Activated naive CD4-positive, alpha-beta T cell treated with anti-CD3 and anti-CD28 coated beads, Interleukin-2, amount 50 U/mL, for 72 hours (primary cell): Measurements from ENCODE around the gene ZCCHC4. TPM values are rescaled to one million over a fixed set of nuclear protein-coding genes. Genes with fewer than 3 reads are reported as not detected.
"Not testable (repeated sequence)": the region's sequence is repeated elsewhere in the genome, so short reads cannot be mapped to it uniquely, and the experiment has no call there.

Source experiments
- ATAC-seq, 2 donors: fragments of 150-1000 bp; cut with Tn5 transposase; 2 replicates each; pipeline ENCODE4 v1.10.0; 2021; ENCODE audit warnings: mild to moderate bottlenecking in 2 of 2, moderate library complexity in 2 of 2
- DNase-seq, 2 donors: peaks; one replicate each; pipeline ENCODE4 v3.0.0; 2021 to 2022; ENCODE audit warnings: low spot score in 2 of 2
- H3K27ac Mint-ChIP-seq, 2 donors: one replicate each; pipeline ENCODE4 v1.8.0; 2022; ENCODE audit warnings: mild to moderate bottlenecking in 2 of 2, mixed read lengths in 2 of 2
- H3K36me3 Mint-ChIP-seq, 2 donors: one replicate each; pipeline ENCODE4 v1.8.0; 2022; ENCODE audit warnings: mixed read lengths in 2 of 2
- H3K9me3 Mint-ChIP-seq, 2 donors: one replicate each; pipeline ENCODE4 v1.8.0; 2022; ENCODE audit warnings: mixed read lengths in 2 of 2
- total RNA-seq, 2 donors: library from RNA; stranded (reverse); gene quantifications; one replicate each; pipeline ENCODE4 v1.2.3, GENCODE V29; 2022

The ZCCHC4 gene
- total RNA-seq, 2 donors from 2014 or later, result 15.2 to 15.3 TPM

DNA sequence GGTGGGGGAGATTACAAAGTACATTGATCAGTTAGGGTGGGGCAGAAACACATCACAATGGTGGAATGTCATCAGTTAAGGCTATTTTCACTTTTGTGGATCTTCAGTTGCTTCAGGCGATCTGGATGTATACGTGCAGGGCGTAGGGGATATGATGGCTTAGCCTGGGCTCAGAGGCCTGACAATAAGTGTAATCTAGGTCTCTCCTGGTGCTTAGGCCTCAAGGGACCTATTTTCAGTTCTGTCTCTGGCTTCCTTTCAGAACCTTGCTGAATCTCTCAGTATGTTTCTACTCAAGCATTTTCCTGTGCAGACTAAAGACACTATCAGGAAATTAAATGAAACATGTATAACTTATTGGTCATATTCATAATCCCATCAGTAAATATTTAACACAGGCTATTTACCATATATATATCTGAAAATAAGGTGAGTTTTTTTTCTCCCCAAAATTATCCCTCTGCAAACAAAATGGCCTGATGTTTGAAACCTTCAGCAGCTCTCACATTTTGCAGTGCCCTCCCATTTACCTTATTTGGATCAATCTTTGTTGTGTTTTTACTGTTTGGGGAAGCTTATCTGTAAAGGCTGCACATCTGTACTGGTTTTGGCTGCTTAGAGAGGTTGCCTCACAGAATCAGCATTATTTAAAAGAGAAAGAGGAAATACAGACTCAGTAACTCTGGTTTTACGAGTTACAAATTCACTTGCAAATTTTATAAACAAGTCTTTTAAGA lies 2.3 kb upstream of the ZCCHC4 start:
- ATAC-seq, result no peak
- H3K27ac Mint-ChIP-seq, result no peak overlapping the region
- H3K36me3 Mint-ChIP-seq, result peaks cover 5 to 8% of the 10 kb centered on the region in 2 donors
- H3K9me3 Mint-ChIP-seq, result no peaks in the 10 kb centered on the region
- no peak for DNase-seq

DNA sequence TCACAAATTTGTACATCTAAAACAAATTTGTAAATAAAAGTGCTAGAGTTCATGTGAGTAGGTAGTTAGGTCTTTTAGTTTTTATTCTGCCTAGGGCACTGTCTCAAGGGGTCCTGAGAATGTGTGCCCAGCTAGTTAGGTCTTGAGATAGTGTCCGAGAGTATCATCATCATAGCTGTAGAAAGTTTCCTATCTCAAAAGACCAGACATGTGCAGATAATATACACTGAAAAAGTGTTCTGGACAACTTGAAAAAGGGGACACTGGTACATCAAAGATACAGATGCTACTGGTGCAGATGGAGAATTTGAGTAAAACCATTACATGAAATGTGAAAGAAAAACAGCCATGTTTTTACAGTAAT lies 1.8 kb upstream of the ZCCHC4 start:
- Mint-ChIP-seq H3K27ac (no peak overlapping the region), H3K36me3 (peaks cover 5 to 8% of the 10 kb centered on the region in 2 donors), H3K9me3 (no peaks in the 10 kb centered on the region)
- DNase-seq (no peak), ATAC-seq (no peak)

DNA sequence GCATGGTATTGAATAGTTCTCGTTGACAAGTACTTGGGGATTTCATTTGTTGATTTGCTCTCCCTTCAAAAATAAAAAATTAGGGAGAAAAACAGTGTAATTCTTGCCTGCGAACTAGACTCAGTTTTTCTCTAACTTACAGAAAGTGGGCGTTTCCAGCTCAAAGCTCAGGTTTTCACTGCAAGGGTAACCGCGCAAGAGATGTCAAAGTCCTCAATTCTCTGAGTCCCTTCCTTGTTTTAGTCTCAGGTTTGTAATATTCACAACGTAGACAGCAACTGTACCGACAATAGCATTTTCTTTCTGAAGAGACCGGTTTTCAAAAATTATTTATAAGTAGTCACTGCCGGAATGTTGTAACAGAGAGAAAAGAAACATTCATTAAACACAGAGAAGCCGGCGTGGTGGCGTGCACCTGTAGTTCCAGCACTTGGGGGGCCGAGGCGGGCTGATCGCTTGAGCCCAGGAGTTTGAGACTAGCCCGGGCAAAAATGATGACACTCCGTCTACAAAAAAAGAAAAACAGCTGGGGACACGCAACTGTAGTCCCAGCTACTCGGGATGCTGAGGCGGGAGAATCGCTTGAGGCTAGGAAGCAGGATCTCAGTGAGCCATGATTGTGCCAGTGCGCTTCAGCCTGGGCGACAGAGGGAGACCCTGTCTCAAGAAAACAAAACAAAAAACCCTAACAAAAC lies 774 bp downstream of the ZCCHC4 start:
- H3K36me3 Mint-ChIP-seq, result peaks cover 5 to 8% of the 10 kb centered on the region in 2 donors
- peak overlapping the region; percentile 88 to 98 for H3K27ac Mint-ChIP-seq
- ATAC-seq (no peak), DNase-seq (no peak)
- no peaks in the 10 kb centered on the region for H3K9me3 Mint-ChIP-seq

DNA sequence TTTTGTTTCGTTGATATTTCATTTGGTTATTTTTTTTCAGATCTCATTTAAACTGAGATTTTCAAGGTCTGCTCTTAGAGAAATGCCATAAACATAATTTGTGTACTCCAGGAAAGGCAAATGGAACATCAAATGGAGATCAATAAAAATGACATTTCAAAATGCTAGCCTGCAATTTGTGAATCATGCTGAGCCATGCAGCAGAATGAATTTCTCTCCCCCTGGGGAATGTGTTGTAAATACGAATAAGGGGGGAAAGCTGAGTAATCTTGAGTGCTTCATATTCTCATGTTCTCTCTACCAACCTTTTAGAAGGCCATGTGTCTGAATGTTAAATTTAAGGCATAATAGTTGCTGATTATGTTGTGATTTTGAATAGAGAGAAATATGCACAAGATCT lies 7.8 kb downstream of the ZCCHC4 start:
- peak; percentile 39 to 65 for ATAC-seq
- H3K36me3 Mint-ChIP-seq, result no peaks in the 10 kb centered on the region
- DNase-seq, result no peak
- no peaks in the 10 kb centered on the region for H3K9me3 Mint-ChIP-seq
- peak overlapping the region; percentile 84 to 95 for H3K27ac Mint-ChIP-seq

DNA sequence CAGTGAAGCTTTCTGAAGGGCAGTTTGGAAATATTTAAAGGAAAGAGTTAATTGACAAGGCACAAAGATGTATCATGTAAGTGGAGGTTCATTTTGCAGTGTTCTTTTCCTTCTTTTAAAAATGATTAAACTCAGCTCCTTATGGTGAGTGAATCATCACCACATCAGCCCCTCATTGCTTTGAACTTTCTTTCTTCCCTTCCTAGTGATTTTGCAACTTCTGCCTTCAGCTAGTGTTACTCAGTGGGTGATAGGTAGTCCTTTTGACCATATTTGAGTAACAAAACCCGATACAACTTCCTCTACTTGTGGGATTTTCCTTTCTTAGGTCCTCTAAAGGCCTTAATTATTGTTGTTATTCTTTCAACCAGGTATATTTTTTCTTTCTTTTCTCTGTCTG lies 8.2 kb downstream of the ZCCHC4 start:
- Mint-ChIP-seq H3K36me3 (no peaks in the 10 kb centered on the region), H3K9me3 (no peaks in the 10 kb centered on the region), H3K27ac (peak overlapping the region; percentile 84 to 95)
- no peak for DNase-seq
- peak; percentile 98 to 99 for ATAC-seq

DNA sequence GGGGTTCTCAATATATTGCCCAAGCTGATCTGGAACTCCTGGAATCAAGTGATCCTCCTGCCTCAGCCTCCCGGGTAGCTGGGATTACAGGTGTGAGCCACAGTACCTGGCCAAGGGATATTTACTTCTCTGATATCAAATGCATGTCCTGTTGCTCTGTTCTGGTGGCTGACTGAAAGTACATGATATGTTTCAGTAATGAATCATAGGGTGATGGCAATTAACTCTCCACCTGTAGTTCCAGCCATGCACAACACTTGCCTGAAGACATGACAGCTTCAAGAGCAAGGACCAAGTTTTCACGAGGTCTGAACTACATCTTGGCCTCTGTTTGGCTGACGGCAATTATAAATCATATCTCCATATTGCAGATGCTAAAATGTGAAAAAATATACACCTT lies 9.1 kb downstream of the ZCCHC4 start:
- ATAC-seq (peak; percentile 46 to 49), DNase-seq (no peak)
- Mint-ChIP-seq H3K9me3 (no peaks in the 10 kb centered on the region), H3K27ac (peak overlapping the region; percentile 84 to 95), H3K36me3 (no peaks in the 10 kb centered on the region)

DNA sequence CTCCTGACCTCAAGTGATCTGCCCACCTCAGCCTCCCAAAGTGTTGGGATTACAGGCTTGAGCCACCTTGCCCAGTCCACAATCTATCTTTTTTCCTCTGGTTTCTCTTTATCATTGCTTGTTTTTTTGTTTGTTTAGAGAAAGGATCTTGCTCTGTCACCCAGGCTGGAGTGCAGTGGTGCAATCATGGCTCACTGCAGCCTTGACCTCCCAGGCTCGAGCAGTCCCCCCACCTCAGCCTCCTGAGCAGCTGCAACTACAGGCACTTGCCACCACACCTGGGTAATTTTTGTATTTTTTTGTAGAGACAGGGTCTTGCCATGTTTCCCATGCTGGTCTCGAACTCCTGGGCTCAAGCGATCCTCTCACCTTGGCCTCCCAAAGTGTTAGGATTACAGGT lies 15.9 kb downstream of the ZCCHC4 start:
- H3K27ac Mint-ChIP-seq, result peak overlapping the region in 1 of 2 donors; percentile 62
- DNase-seq, H3K36me3 Mint-ChIP-seq, ATAC-seq, H3K9me3 Mint-ChIP-seq: not testable (repeated sequence)

DNA sequence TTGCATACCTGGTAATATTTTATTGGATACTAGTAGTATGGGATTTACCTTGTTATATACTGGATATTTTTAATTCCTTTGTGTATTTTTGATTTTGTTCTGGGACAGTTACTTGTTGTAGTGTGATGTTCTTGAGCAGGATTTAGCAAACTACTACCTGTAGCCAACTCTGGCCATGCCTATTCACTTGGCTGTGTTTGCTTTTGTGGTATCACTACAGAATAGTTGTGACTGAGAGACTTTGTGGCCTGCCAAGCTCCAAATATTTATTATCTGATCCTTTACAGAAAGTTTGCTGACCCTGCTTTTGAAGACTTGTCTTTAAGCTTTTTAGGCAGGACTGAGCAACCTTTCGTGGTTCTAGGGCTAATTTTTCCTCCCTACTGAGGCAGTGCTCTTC lies 17.8 kb downstream of the ZCCHC4 start:
- Mint-ChIP-seq H3K36me3 (no peaks in the 10 kb centered on the region), H3K27ac (peak overlapping the region in 1 of 2 donors; percentile 93), H3K9me3 (no peaks in the 10 kb centered on the region)
- ATAC-seq, result no peak
- no peak for DNase-seq

DNA sequence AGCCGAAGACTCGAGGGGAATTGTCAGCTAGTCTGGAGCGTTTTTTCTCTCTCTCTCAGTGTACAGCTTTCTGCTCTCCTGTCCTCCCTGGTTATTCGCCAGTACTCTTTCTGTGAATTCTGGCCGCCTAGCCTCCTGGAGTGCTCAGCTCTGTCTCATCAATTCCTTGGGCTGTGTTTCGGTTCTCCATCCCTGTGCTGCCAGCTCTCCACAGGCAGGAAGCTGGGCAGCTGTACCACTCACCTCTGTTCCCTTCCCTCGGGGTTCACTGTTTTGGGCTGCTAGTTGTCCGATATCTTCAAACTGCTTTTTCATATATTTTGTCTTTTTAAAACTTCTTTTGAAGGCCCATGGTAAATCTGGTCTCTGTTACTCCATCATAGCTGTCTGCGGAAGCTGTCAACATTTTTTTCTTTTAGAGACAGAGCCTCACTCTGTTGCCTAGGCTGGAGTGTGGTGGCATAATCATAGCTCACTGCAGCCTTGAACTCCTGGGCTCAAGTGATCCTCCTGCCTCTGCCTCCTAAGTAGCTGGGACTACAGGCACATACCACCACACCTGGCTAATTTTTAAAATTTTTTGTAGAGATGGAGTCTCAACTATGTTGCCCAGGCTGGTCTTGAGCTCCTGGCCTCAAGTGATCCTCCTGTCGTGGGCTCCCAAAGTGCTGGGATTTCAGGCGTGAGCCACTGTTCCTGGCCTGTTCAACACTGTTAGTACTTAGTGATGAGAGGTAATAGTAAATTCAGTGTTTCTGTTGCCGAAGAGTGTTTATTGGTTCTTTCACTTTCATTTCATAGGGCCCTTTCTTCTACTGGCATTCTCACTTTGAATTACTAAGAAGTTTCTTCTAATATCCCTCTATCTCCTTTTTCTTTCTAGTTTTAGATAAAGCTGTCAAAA lies 18.6 kb downstream of the ZCCHC4 start:
- Mint-ChIP-seq H3K36me3 (no peaks in the 10 kb centered on the region), H3K27ac (peak overlapping the region; percentile 73 to 93), H3K9me3 (no peaks in the 10 kb centered on the region)
- DNase-seq (no peak), ATAC-seq (peak; percentile 65 to 74)

DNA sequence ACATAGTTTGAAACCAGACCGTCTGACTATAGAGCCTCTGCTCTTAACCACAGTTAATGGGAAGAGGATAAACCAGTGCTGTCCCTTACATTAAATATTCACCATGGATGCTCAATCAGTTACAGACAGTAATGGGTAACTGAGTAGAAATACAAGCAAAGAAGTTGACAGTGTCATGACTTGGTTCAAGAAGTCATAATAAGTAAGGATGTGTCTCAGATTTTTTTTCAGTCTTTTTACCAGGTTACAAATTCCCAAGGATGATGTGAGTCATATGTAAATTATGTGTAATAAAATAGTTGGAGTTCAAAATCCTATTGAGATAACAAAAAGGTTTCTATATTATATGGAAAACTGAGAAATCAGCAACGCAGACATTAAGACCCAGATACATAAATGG lies 31.1 kb downstream of the ZCCHC4 start:
- peaks cover 0 to 4% of the 10 kb centered on the region in 2 donors for H3K9me3 Mint-ChIP-seq

DNA sequence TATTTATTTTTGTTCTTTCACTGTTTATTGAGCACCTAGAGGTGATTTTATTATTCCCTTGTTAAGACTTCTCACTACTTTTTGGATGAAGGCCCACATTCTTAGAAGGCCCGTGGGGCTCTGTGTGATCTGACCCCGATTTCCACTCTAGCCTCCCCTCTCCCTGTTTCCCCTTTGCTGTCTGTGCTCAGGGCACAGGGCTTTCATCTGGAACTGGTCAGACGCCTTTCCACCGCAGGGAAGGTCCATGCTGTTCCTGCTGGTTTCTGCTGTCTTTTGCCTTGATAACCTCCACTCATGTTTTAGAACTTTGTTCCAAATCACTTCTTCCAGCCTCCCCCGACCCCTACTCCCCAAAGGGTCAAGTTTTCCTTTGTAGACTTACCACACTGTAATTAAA lies 33.2 kb downstream of the ZCCHC4 start:
- no peak overlapping the region for H3K27ac Mint-ChIP-seq
- no peak for DNase-seq
- H3K36me3 Mint-ChIP-seq, result peaks cover 0 to 6% of the 10 kb centered on the region in 2 donors

More for the DNA sequence above, 31.1 kb downstream of the ZCCHC4 start:
- DNase-seq (no peak), ATAC-seq (no peak)
- H3K36me3 Mint-ChIP-seq, result peaks cover 0 to 6% of the 10 kb centered on the region in 2 donors
- no peak overlapping the region for H3K27ac Mint-ChIP-seq

DNA sequence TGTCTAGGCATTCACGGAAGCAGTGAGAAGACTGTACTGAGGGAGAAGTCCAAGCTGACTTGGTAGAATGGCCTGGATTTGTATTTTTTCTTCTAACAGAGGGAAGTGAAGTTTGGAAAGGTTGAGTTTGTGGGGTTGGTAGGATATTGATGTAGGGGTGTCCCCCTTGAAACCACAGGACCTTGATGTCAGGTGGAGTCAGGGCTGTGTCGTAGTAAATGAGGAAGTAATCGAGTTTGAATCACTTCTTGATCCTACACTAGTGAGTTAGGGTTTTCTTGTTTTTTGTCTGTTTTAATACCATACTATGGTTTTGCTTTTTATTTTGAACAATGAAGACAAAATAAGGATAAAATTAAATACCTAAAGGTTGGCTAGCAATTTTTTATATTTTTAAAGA lies 34.3 kb downstream of the ZCCHC4 start:
- peak overlapping the region in 1 of 2 donors; percentile 19 for H3K27ac Mint-ChIP-seq
- DNase-seq, result no peak
- peaks cover 0 to 6% of the 10 kb centered on the region in 2 donors for H3K36me3 Mint-ChIP-seq
- H3K9me3 Mint-ChIP-seq, result peaks cover 0 to 4% of the 10 kb centered on the region in 2 donors
- peak; percentile 48 to 99 for ATAC-seq

More for the DNA sequence above, 33.2 kb downstream of the ZCCHC4 start:
- ATAC-seq, result no peak
- H3K9me3 Mint-ChIP-seq, result peaks cover 0 to 4% of the 10 kb centered on the region in 2 donors

DNA sequence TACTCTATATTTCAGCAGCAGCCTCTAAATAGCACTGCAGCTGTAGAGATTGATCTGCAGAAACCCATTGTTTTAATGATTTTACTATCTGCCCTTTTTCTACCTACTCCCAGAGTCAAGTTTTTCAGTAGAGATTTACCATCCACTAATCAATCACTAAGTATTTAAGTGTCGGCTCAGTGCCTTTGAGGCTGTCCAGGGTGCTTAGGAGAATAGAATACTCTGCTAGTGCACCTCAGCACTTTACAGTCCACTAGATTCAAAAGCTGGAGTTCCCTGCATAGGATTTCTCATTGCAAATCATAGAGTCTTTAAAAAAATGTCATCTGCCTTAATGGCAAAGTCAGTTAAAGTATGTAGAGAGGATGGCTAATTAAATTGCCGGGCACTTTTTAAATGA lies 34.9 kb downstream of the ZCCHC4 start:
- ATAC-seq, result no peak
- H3K36me3 Mint-ChIP-seq, result peaks cover 0 to 6% of the 10 kb centered on the region in 2 donors

DNA sequence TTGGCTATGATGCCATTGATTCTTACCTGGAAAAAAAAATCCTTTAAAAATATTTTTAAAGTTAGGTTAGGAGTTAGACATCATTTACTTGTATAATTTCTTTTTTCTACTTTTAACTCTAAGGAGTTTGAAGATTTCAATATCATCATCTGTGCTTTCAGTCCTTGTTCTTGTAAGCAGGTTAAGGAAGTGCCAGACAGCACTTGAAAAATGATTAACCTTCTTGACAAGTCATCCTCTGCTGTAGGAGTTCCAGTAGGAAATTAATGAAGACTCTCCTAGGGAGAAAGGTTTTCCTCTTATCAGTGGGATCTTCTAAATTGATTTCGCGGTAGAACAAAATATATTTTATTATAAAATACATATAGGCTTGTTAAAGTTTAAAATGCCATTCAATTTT lies 35.4 kb downstream of the ZCCHC4 start:
- ATAC-seq, result no peak
- Mint-ChIP-seq H3K36me3 (peaks cover 0 to 6% of the 10 kb centered on the region in 2 donors), H3K9me3 (peaks cover 0 to 4% of the 10 kb centered on the region in 2 donors), H3K27ac (no peak overlapping the region)
- DNase-seq, result no peak

More for the DNA sequence above, 34.9 kb downstream of the ZCCHC4 start:
- no peak for DNase-seq
- Mint-ChIP-seq H3K9me3 (peaks cover 0 to 4% of the 10 kb centered on the region in 2 donors), H3K27ac (no peak overlapping the region)

DNA sequence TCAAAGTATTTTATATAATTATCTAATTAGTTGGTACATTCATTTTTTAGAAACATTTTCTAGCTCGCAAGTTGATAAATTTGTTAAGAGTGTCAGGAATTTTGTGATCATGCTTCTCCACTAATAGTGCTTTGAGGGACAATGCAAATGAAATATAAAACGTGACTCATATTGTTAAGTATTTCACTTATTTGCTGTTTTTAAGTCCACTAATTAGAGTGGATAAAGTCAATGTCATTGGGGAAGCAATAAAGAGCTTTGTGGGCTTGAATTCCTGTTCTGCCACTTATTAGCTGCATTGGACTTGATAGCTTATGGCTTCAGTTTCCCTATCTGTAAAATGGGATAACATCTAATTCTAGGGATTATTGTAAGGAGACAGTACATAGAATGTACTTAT lies 38.0 kb downstream of the ZCCHC4 start:
- Mint-ChIP-seq H3K9me3 (no peaks in the 10 kb centered on the region), H3K36me3 (peaks cover 0 to 6% of the 10 kb centered on the region in 2 donors), H3K27ac (no peak overlapping the region)
- ATAC-seq (no peak), DNase-seq (no peak)

DNA sequence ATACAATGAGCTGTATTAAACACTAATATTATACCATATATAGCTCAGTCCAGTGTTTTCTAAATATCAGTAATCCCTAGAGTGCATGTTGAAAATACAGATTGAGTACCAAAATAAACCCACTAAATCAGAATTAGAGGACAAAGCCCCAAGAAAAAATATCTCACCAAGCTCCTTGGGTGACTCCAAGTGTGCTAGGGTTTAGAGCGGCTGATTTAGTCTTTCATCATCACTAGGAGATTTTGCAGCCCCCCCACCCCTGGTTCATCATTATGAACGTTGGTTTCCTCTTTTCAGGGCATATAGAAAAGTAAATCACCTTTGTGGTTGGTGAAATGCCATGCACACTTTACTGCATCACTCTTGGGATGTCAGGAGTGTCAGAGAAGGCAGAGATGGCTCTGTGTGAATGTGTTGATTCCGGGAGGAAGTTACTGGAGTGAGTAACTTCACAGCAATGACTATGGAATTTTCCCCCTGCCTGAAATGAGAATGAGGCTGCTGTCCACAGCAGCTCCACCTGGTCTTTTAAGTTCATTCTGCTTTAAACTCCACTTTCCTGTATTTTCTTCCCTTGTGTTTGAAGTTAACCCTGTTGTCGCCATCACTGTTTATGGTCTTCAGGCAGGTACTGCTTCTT lies 39.3 kb downstream of the ZCCHC4 start:
- DNase-seq (no peak), ATAC-seq (no peak)
- Mint-ChIP-seq H3K36me3 (peaks cover 0 to 6% of the 10 kb centered on the region in 2 donors), H3K27ac (peak overlapping the region in 1 of 2 donors; percentile 0), H3K9me3 (no peaks in the 10 kb centered on the region)
